ENCODE results near the gene SLC35E3.
A peak's percentile ranks its signal among the peaks of the same experiment; 100 is the strongest.

The SLC35E3 gene

DNA sequence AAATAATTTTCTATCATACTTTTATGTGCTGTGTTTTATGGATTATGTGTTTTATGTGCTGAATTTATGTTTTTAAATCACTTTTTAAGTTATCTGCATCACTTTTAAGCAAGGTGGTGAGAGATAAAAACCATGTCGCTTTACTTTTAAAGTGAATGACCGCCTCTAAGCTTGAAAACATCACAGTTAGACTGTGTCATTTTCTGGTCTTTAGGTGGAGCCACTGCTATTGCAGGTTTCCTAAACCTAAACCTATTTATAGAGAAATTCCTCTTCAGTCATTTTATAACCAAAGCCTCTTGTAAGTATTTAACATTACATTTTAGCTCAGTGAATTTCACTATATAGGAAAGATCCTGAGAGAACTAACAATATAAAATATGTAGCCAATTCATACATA is 41.0 kb downstream of the SLC35E3 start:
- TF ChIP-seq, protein P1, sequence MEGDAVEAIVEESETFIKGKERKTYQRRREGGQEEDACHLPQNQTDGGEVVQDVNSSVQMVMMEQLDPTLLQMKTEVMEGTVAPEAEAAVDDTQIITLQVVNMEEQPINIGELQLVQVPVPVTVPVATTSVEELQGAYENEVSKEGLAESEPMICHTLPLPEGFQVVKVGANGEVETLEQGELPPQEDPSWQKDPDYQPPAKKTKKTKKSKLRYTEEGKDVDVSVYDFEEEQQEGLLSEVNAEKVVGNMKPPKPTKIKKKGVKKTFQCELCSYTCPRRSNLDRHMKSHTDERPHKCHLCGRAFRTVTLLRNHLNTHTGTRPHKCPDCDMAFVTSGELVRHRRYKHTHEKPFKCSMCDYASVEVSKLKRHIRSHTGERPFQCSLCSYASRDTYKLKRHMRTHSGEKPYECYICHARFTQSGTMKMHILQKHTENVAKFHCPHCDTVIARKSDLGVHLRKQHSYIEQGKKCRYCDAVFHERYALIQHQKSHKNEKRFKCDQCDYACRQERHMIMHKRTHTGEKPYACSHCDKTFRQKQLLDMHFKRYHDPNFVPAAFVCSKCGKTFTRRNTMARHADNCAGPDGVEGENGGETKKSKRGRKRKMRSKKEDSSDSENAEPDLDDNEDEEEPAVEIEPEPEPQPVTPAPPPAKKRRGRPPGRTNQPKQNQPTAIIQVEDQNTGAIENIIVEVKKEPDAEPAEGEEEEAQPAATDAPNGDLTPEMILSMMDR (IDR thresholded peaks at IDR 0.05; ENCODE audit: low read depth, low read length) = no peak
- Histone ChIP-seq H3K27me3 (ENCODE audit: insufficient read depth, low read depth, severe bottlenecking) (no peaks in the 10 kb centered on the region), H3K9me3 (ENCODE audit: severe bottlenecking) (no peaks in the 10 kb centered on the region), H3K36me3 (no peaks in the 10 kb centered on the region), H3K4me3 (ENCODE audit: low read depth, low read length) (no peak overlapping the region), H3K27ac (peak overlapping the region; percentile 40; the same call in 1 of the 2 replicates)
- DNase-seq = no peak

DNA sequence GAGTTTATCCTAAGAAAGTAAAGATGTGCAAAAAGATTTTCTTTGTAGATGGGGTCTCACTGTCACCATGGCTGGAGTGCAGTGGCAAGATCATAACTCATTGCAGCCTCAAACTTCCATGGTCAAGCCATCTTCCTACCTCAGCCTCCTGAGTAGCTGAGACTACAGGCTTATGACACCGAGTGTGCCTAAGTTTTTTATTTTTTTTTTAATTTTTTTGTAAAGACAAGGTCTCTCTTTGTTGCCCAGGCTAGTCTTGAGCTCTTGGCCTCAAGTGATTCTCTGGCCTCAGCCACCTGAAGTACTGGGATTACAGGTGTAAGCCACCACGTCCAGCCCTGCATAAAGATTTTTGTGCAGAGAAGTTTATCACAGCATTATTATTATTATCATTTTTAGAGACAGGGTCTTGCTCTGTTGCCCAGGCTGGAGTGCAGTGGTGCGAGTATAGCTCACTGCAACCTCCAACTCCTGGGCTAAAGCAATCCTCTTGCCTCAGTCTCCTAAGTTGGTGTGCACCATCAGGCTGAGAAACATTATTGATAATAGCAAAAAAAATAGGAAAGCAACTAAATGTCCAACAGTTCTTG is 42.7 kb downstream of the SLC35E3 start:
- no peak overlapping the region for H3K27ac ChIP-seq
- H3K27me3 ChIP-seq (ENCODE audit: insufficient read depth, low read depth, severe bottlenecking) = no peaks in the 10 kb centered on the region
- TF ChIP-seq, protein P1 (IDR thresholded peaks at IDR 0.05; ENCODE audit: low read depth, low read length) = no peak
- no peak overlapping the region for H3K4me3 ChIP-seq (ENCODE audit: low read depth, low read length)
- DNase-seq = no peak
- no peaks in the 10 kb centered on the region for H3K36me3 ChIP-seq
- no peaks in the 10 kb centered on the region for H3K9me3 ChIP-seq (ENCODE audit: severe bottlenecking)

DNA sequence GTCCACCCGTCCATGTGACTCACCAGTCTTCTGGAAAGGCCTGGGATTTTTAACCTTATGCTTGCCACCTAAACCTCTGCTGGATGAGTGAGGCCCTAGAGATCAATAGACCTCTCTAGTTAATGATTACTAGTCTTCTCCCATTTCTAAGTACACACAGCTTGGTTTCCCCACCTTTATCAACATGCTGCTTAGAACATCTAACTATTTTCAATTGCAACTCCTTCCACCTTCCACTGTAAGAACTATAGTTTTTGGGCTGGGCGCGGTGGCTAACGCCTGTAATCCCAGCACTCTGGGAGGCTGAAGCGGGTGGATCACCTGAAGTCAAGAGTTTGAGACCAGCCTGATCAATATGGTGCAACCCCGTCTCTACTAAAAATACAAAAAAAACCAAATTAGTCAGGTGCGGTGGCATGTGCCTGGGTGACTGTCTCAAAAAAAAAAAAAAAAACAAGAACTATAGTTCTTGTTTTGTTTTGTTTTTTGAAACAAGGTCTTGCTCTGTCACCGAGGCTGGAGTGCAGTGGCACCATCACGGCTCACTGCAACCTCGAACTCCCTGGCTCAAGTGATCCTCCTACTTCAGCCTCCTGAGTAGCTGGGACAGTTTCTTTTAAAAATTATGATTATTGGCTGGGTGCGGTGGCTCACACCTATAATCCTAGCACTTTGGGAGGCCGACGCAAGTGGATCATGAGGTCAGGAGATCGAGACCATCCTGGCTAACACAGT is 43.3 kb downstream of the SLC35E3 start:
- Histone ChIP-seq H3K27me3 (ENCODE audit: insufficient read depth, low read depth, severe bottlenecking) (no peaks in the 10 kb centered on the region), H3K36me3 (no peaks in the 10 kb centered on the region), H3K27ac (no peak overlapping the region), H3K4me3 (ENCODE audit: low read depth, low read length) (no peak overlapping the region), H3K9me3 (ENCODE audit: severe bottlenecking) (no peaks in the 10 kb centered on the region)
- no peak for DNase-seq
- TF ChIP-seq, protein P1 (IDR thresholded peaks at IDR 0.05; ENCODE audit: low read depth, low read length) = no peak

DNA sequence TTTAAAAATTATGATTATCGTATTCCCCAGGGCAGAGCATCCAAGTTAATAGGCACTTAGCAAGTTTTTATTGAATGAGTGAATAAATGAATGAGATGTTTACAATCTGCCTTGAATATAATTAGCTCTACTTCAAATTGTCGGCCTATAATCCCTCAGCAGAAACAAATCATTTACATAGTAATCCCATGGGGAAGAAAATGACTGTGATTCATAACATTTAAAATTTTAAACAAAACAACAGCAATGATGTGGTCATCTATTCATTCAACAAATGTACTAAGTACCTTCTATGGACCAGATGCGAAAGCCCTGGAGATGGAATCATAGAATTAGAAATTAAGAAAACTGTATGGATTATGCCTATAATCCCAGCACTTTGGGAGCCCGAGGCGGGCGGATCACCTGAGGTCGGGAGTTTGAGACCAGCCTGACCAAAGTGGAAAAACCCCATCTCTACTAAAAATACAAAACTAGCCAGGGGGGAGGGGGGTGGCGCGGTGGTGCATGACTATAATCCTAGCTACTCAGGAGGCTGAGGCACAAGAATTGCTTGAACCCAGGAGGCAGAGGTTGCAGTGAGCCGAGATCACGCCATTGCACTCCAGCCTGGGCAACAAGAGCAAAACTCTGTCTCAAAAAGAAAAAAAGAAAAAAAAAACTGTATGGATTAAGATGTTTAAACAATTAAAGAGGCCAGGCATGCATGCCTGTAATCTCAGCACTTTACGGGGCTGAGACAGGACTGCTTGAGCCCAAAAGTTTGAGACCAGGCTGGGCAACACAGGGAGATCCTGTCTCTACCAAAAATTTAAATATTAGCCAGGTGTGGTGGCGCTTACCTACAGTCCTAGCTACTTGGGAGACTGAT is 44.3 kb downstream of the SLC35E3 start:
- Histone ChIP-seq H3K4me3 (ENCODE audit: low read depth, low read length) (no peak overlapping the region), H3K36me3 (no peaks in the 10 kb centered on the region), H3K27me3 (ENCODE audit: insufficient read depth, low read depth, severe bottlenecking) (no peaks in the 10 kb centered on the region), H3K9me3 (ENCODE audit: severe bottlenecking) (no peaks in the 10 kb centered on the region), H3K27ac (no peak overlapping the region)
- DNase-seq = no peak
- TF ChIP-seq, protein P1 (IDR thresholded peaks at IDR 0.05; ENCODE audit: low read depth, low read length) = no peak

DNA sequence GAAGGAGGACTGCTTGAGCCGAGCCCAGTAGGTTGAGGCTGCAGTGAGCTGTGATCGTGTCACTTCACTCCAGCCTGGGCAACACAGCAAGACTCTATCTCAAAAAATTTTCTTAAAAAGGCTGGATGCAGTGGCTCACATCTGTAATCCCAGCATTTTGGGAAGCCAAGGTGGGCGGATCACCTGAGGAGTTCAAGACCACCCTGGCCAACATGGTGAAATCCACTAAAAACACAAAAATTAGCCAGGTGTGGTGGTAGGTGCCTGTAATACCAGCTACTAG is 44.9 kb downstream of the SLC35E3 start:
- Histone ChIP-seq H3K36me3 (no peaks in the 10 kb centered on the region), H3K4me3 (ENCODE audit: low read depth, low read length) (no peak overlapping the region), H3K9me3 (ENCODE audit: severe bottlenecking) (no peaks in the 10 kb centered on the region), H3K27me3 (ENCODE audit: insufficient read depth, low read depth, severe bottlenecking) (no peaks in the 10 kb centered on the region), H3K27ac (no peak overlapping the region)
- no peak for DNase-seq
- TF ChIP-seq, protein P1 (IDR thresholded peaks at IDR 0.05; ENCODE audit: low read depth, low read length) = no peak

Data from WERI-Rb-1 (cell line).